ENCODE data around the gene ALPK3.

ALPK3 gene

GRCh38 chr15:84816694-84817465, at the start of gene ALPK3:
ALPK3 (plus strand) TSS chr15:84817356; CDS start chr15:84817453, 97 bp downstream.
- ATAC-seq (no peak), DNase-seq (no peak)

GRCh38 chr15:84772031-84772430, 45.1 kb upstream of the ALPK3 start:
- ATAC-seq (no peak), DNase-seq (no peak)

DNA sequence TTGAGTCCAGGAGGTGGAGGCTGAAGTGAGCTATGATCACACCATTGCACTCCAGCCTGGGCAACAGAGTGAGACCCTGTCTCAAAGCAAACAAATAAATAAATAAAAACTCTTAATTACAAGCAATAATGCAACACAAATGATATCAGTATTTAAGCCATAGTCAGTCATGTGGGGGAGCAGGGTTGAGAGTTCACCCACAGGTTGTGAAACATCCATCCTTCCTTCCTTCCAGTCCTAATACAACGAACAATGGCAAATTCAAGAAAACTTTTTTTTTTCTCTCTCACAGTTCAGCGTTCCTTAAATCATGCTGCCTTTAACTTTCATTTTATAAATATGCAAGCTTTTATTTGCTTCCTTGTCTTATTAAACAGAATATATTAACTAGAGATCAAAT, 44.7 kb upstream of the ALPK3 start:
- no peak for ATAC-seq

DNA sequence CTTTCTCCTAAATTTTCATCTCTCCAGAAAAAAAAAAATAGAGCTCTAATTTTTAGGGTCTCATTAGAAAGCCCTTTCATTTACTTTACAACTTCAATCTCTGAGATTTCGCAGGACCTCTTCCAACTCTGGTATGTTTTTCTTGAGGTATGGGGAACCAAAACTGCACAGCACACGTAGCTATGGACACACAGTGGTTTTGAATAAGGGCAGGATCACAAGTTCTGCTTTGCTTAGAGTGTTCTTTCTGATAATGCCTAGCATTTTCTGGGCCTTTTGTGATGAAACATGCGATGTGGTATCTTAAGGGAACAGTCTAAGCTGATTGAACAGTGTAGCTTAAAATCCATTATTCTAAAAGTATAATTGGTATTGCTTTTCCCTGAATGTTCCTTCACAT, 43.4 kb upstream of the ALPK3 start:
- ATAC-seq (no peak), DNase-seq (no peak)

More for the DNA sequence above, 44.7 kb upstream of the ALPK3 start:
- DNase-seq, result no peak

- DNase-seq (no peak), ATAC-seq (no peak)
These were observed 41.2 kb upstream of the ALPK3 start for GRCh38 chr15:84775867-84776449.

DNA sequence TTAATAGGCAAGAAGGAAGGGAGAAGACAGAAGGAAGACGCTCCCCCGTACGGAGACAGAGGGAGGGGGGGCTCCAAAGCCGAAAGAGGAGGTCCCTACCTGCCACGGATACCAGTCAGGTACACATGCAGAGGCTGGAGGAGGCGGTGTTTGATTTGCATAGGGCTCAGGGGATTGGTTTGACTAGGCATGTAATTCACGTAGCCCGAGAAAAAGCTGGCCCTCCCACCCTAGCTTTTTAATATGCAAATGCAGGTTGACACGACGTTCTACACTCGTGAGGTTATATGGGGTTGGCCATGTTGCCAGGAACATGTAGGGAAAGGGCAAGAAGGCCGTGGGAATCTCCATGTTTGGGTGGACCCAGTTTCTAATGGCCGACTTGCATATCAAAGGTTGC, 39.0 kb upstream of the ALPK3 start:
- ATAC-seq, result no peak

DNA sequence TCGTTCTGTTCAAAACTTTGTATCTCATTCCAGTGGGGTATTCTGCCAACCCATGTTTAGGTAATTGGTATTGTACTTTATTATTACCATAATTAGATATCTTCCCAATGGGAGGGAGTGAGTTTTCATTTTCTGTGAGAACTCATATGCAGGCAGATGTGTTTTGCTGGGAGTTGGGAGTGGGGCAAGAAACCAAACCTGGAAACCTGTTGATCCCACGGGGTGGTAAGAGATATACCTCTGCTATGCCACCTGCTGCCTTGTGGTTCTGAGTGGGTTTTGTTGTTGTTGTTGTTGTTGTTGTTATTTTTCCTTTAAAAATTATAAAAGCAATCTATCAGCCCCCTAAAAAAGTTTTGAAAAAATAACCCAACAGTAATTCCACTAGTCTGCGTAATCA, 36.7 kb upstream of the ALPK3 start:
- no peak for DNase-seq
- no peak for ATAC-seq

More for the DNA sequence above, 39.0 kb upstream of the ALPK3 start:
- no peak for DNase-seq

DNA sequence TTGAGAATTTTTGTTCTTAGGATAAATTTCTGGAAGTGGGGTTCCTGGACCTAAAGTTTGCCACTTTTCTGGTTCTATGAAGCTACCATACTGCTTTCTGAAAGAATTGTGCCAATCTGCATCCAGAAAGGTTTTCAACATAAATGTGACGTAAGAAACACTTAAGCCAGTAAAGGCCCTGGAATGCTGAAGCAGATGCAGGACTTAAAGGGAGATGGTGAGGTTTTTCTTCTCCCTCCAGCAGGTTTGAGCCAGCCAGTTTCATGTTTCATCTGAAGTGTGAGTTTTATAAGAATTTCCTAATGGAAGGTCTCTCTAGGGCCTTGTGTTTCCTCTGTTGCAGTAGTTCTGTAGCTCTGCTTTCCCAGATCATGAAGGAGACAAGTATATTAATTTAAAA, 35.7 kb upstream of the ALPK3 start:
- ATAC-seq (no peak), DNase-seq (no peak)

DNA sequence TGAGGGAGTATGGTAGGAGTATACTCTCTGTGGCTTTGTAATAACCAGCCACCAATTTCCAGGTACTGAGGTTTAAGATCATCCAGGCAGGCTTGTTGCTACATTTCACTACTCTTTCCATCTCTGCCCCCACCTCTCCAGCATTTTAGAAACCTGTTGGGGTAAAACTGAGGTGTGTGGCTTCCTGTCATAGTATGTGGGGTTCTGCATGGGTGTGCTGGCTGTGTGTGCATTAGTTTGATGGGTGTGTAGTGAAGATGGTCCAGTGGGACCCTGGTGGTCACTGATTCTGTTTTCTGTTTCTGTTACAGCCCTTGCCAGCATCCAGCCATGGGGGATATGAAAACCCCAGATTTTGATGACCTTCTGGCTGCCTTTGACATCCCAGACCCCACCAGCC, 34.8 kb upstream of the ALPK3 start:
- ATAC-seq, result peak; percentile 19
- DNase-seq, result no peak

- ATAC-seq (no peak), DNase-seq (no peak)
These were observed 33.5 kb upstream of the ALPK3 start for GRCh38 chr15:84783493-84784251.

DNA sequence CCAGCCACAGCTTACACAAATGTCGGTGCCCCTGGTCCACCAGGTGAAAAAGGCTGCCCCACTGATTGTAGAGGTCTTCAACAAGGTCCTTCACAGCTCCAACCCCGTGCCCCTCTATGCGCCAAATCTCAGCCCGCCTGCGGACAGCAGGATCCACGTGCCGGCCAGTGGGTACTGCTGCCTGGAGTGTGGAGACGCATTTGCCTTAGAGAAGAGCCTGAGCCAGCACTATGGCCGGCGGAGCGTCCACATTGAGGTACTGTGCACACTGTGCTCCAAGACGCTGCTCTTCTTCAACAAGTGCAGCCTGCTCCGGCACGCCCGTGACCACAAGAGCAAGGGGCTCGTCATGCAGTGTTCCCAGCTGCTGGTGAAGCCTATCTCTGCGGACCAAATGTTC, 32.9 kb upstream of the ALPK3 start:
- no peak for ATAC-seq

DNA sequence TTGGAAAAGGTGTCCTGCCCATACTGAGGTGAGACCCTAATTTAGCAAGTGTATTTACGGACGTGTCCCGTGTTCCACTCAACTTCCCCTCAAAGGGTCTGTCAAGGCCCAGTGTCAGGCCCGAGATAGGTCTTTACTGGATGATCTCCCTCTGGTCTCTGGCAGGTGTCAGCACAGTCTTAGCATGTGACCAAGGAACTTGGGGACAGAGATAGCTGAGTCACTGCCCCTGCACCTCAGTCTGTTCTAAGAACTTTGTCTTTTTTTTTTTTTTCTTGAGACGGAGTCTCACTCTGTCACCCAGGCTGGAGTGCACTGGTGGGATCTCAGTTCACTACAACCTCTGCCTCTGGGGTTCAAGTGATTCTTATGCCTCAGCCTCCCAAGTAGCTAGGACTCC, 32.1 kb upstream of the ALPK3 start:
- DNase-seq, result no peak
- ATAC-seq, result peak; percentile 52

More for the DNA sequence above, 32.9 kb upstream of the ALPK3 start:
- DNase-seq, result no peak

DNA sequence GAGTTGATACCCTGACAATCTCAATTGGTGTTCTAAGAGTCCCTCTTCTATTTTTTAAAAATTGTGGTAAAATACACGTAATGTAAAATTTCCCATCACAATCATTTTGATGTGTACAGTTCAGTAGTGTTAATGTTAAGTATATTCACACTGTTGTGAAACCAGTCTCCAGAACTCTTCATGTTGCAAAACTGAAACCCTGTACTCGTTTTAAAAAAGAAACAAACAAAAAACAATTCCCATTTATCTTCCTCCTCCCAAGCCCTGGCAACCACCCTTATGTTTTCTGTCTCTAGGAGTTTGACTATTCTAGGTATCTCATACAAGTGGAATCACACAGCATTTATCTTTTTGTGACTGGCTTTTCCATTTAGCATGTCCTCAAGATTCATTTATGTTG, 28.7 kb upstream of the ALPK3 start:
- DNase-seq (no peak), ATAC-seq (no peak)

DNA sequence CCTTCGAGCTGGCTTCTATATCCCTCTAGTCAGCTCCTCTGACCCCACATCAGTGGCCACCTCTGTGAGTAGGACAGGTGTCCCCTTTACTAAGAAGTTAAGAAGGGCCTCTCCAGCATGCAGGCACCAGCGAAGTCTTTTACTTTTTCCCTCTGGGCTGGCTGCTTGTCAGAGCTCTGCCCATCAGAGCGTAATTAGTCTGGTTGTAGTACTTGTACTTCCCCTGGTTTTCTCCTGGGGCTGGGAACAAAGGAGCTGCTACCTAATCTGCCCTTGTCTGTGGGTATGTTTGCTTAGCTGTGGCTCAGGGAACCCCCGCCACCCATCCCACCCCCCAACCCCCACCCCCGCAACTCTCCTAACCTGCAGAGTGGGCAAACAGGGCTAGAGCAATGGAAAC, 27.4 kb upstream of the ALPK3 start:
- DNase-seq (no peak), ATAC-seq (no peak)

- no peak for ATAC-seq
- no peak for DNase-seq
These were observed 26.5 kb upstream of the ALPK3 start for GRCh38 chr15:84790676-84791075.

DNA sequence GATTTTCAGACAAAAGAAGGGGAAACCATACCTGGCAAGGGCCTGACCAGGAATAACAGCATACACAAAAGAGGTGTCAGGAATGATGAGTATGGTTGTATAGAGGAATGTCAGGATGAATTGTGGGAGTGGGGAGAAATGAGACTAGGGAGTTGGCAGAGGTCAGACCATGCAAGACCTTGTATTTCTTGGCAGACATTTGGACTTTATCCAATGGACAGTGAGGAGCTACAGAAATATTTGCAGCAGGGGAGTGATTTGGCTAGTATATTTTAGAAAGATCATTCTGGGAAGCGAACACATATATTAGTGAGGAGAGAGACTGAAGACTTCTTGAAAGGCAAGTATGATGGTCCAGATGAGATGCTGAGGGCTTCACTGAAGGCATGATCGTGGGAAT, 25.4 kb upstream of the ALPK3 start:
- ATAC-seq (no peak), DNase-seq (no peak)

- DNase-seq (no peak), ATAC-seq (no peak)
These were observed 23.6 kb upstream of the ALPK3 start for GRCh38 chr15:84793431-84794161.

GRCh38 chr15:84794162-84794547, 23.0 kb upstream of the ALPK3 start:
- ATAC-seq, result no peak
- DNase-seq, result no peak

- ATAC-seq (no peak), DNase-seq (no peak)
These were observed 22.0 kb upstream of the ALPK3 start for GRCh38 chr15:84795186-84795585.

DNA sequence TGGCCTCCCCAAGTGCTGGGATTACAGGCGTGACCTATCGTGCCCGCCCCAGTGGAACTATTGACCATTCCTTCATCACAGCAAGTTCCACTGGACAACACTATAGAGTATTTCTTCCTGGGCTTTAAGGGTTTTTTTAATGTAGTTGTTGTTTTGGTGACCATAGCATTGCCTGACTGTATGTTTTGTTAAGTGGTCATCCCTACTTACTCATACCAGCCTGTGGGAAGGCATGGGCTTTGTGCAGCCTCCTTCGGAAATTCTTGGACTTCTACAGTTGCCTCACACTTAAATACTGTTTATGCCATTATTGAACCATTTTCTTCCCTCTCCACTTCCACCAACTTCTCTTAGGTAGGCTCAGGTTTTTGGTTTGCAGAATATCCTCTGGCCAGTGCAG, 19.9 kb upstream of the ALPK3 start:
- DNase-seq (no peak), ATAC-seq (no peak)

DNA sequence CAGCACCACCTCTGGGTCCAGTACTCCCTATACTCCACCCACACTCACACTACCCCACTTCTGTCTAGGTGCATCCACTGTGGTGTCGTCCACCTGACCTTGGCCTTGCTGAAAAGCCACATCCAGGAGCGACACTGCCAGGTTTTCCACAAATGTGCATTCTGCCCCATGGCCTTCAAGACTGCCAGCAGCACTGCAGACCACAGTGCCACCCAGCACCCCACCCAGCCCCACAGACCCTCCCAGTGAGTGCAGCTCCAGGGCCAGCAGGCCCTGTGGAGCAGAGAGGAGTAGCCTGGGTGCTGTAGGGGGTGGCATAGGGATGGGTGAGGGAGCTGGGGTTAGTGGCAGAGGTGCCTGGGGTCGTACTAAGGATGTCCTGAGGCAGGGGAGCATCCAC, 19.4 kb upstream of the ALPK3 start:
- DNase-seq (no peak), ATAC-seq (no peak)

DNA sequence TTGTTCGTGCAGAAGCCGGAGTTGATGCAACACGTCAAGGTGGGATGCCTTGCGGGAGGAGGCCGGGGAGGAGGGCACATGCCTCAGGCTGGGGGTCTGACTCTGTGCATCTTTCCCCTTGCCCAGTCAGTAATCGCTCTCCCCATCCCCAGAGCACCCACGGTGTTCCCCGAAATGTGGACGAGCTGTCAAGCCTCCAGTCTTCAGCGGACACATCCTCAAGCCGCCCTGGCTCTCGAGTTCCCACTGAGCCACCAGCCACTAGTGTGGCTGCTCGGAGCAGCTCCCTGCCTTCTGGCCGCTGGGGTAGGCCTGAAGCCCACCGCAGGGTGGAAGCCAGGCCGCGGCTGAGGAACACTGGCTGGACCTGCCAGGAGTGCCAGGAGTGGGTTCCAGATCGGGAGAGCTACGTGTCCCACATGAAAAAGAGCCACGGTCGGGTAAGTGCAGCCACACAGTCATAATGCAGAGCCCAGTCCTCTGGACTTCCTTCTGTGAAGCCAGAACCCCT, 18.7 kb upstream of the ALPK3 start:
- ATAC-seq (no peak), DNase-seq (no peak)

All from stimulated activated naive CD8-positive, alpha-beta T cell treated with anti-CD3 and anti-CD28 coated beads, Interleukin-15, Interleukin-2, amounts not matched to agents 100 U/mL and 50 U/mL, for 24 hours (primary cell).